ENCODE measurements around the gene THRA. TPM values are rescaled to one million over a fixed set of nuclear protein-coding genes. Genes with fewer than 3 reads are reported as not detected.

The THRA gene
- total RNA-seq, 1 donor from 2014 or later: 22.0 TPM

GRCh38 chr17:40026816-40027613, 35.8 kb upstream of the THRA start:
- peak; percentile 56 for DNase-seq (ENCODE audit: low read depth)

GRCh38 chr17:40027614-40028012, 35.2 kb upstream of the THRA start:
- no peak for DNase-seq (ENCODE audit: low read depth)

- DNase-seq (ENCODE audit: low read depth): no peak
Measured at GRCh38 chr17:40028595-40028994, 34.2 kb upstream of the THRA start.

- DNase-seq (ENCODE audit: low read depth): no peak
Measured at GRCh38 chr17:40031706-40032105, 31.1 kb upstream of the THRA start.

- DNase-seq (ENCODE audit: low read depth): no peak
Measured at GRCh38 chr17:40032322-40033320, 30.1 kb upstream of the THRA start.

GRCh38 chr17:40033339-40033738, 29.4 kb upstream of the THRA start:
- DNase-seq (ENCODE audit: low read depth): no peak

- no peak for DNase-seq (ENCODE audit: low read depth)
Measured at GRCh38 chr17:40034426-40035161, 28.2 kb upstream of the THRA start.

- no peak for DNase-seq (ENCODE audit: low read depth)
Measured at GRCh38 chr17:40035162-40035559, 27.6 kb upstream of the THRA start.

- DNase-seq (ENCODE audit: low read depth): peak; percentile 66
Measured at GRCh38 chr17:40038882-40039513, 23.8 kb upstream of the THRA start.

- no peak for DNase-seq (ENCODE audit: low read depth)
Measured at GRCh38 chr17:40041196-40041595, 21.6 kb upstream of the THRA start.

GRCh38 chr17:40056379-40057015, 6.3 kb upstream of the THRA start:
- DNase-seq (ENCODE audit: low read depth): no peak

- no peak for DNase-seq (ENCODE audit: low read depth)
Measured at GRCh38 chr17:40058186-40058784, 4.5 kb upstream of the THRA start.

GRCh38 chr17:40058865-40059264, 3.9 kb upstream of the THRA start:
- no peak for DNase-seq (ENCODE audit: low read depth)

- DNase-seq (ENCODE audit: low read depth): no peak
Measured at GRCh38 chr17:40059729-40060475, 2.9 kb upstream of the THRA start.

GRCh38 chr17:40060887-40061608, 1.7 kb upstream of the THRA start:
- DNase-seq (ENCODE audit: low read depth): no peak

GRCh38 chr17:40061609-40062038, 1.1 kb upstream of the THRA start:
- DNase-seq (ENCODE audit: low read depth): no peak

GRCh38 chr17:40063187-40063771, 514 bp downstream of the THRA start:
- no peak for DNase-seq (ENCODE audit: low read depth)

GRCh38 chr17:40063901-40064531, 1.3 kb downstream of the THRA start:
- DNase-seq (ENCODE audit: low read depth): no peak
